BLaER1 treated with 17β-estradiol and CSF1 and Interleukin-3, amounts not matched to agents 10 nM and 100 nM (cell line): Measurements from ENCODE around the gene LMTK3.

Source experiments
- H3K27ac ChIP-seq, 11 experiments: shearing (Covaris generic); formaldehyde crosslinking; 2 replicates each; pipeline ENCODE4 v1.8.1; 2022
- H3K27me3 ChIP-seq, 11 experiments: shearing (Covaris generic); formaldehyde crosslinking; 2 replicates each; pipeline ENCODE4 v1.8.1; 2022
- H3K36me3 ChIP-seq, 11 experiments: shearing (Covaris generic); formaldehyde crosslinking; 2 replicates each; pipeline ENCODE4 v1.8.1; 2022
- H3K4me1 ChIP-seq, 10 experiments: shearing (Covaris generic); formaldehyde crosslinking; 2 replicates each; pipeline ENCODE4 v1.8.1; 2022
- H3K4me2 ChIP-seq, 11 experiments: shearing (Covaris generic); formaldehyde crosslinking; 2 replicates each; pipeline ENCODE4 v1.8.1; 2022
- H3K4me3 ChIP-seq, 10 experiments: shearing (Covaris generic); formaldehyde crosslinking; 2 replicates each; pipeline ENCODE4 v1.8.1; 2022
- H3K9ac ChIP-seq, 11 experiments: shearing (Covaris generic); formaldehyde crosslinking; 2 replicates each; pipeline ENCODE4 v1.8.1; 2022
- H3K9me3 ChIP-seq, 11 experiments: shearing (Covaris generic); formaldehyde crosslinking; replicated peaks in 1 of 11; 2 replicates each; pipeline ENCODE4 v1.8.1; 2022
- H4K20me1 ChIP-seq, 11 experiments: shearing (Covaris generic); formaldehyde crosslinking; 2 replicates each; pipeline ENCODE4 v1.8.1; 2022
- Cebpa-rat ChIP-seq, 11 experiments: shearing (Covaris generic); IDR thresholded peaks; 2 replicates each; pipeline ENCODE4 v1.8.1; 2022

LMTK3 gene

GRCh38 chr19:48511800-48512503, at the start of gene LMTK3:
Gene LMTK3 (minus strand): TSS chr19:48511835. CDS start chr19:48511576, 259 bp downstream.
- Histone ChIP-seq H3K9me3 (no peaks in the 10 kb centered on the region), H3K4me1 (peaks cover 5 to 46% (median 39%) of the 10 kb centered on the region in 10 experiments; a peak in 17 of 20 replicates), H3K27me3 (peaks cover 3 to 21% (median 11%) of the 10 kb centered on the region in 11 experiments; a peak in 13 of 22 replicates), H3K36me3 (no peaks in the 10 kb centered on the region), H3K27ac (no peak within 1 kb of the TSS), H3K4me3 (peak within 1 kb of the TSS; percentile 28 to 66 (median 48); a peak in 19 of 20 replicates), H3K9ac (peak within 1 kb of the TSS in 6 of 11 experiments; percentile 43 to 66 (median 56); a peak in 10 of 22 replicates), H4K20me1 (no peaks in the 10 kb centered on the region), H3K4me2 (peak within 1 kb of the TSS; percentile 84 to 98 (median 92))
- TF ChIP-seq Cebpa-rat (IDR thresholded peaks at IDR 0.05): no peak

- Histone ChIP-seq H4K20me1 (no peaks in the 10 kb centered on the region), H3K4me2 (no peak overlapping the region), H3K27me3 (peaks cover 0 to 12% (median 4%) of the 10 kb centered on the region in 11 experiments; a peak in 6 of 22 replicates), H3K9me3 (no peaks in the 10 kb centered on the region), H3K36me3 (no peaks in the 10 kb centered on the region), H3K4me1 (peaks cover 0 to 34% (median 24%) of the 10 kb centered on the region in 10 experiments; a peak in 16 of 20 replicates), H3K27ac (no peak overlapping the region), H3K9ac (no peak overlapping the region), H3K4me3 (no peak overlapping the region)
- no peak for TF ChIP-seq Cebpa-rat (IDR thresholded peaks at IDR 0.05)
Observed at GRCh38 chr19:48561412-48561811, 49.8 kb upstream of the LMTK3 start.

GRCh38 chr19:48560095-48560530, 48.5 kb upstream of the LMTK3 start:
- Histone ChIP-seq H3K4me2 (no peak overlapping the region), H3K4me3 (no peak overlapping the region), H3K27me3 (peaks cover 0 to 12% (median 4%) of the 10 kb centered on the region in 11 experiments; a peak in 6 of 22 replicates), H3K27ac (no peak overlapping the region), H3K4me1 (peaks cover 0 to 34% (median 24%) of the 10 kb centered on the region in 10 experiments; a peak in 16 of 20 replicates), H4K20me1 (no peaks in the 10 kb centered on the region), H3K36me3 (no peaks in the 10 kb centered on the region), H3K9ac (no peak overlapping the region), H3K9me3 (no peaks in the 10 kb centered on the region)
- no peak for TF ChIP-seq Cebpa-rat (IDR thresholded peaks at IDR 0.05)

GRCh38 chr19:48558018-48558684, 46.5 kb upstream of the LMTK3 start:
- H3K4me2 ChIP-seq: peak overlapping the region; percentile 13 to 79 (median 61); a peak in 21 of 22 replicates
- peaks cover 0 to 20% (median 12%) of the 10 kb centered on the region in 10 experiments; a peak in 15 of 20 replicates for H3K4me1 ChIP-seq
- no peaks in the 10 kb centered on the region for H3K36me3 ChIP-seq
- H4K20me1 ChIP-seq: no peaks in the 10 kb centered on the region
- H3K9me3 ChIP-seq: no peaks in the 10 kb centered on the region
- no peak for TF ChIP-seq Cebpa-rat (IDR thresholded peaks at IDR 0.05)
- H3K9ac ChIP-seq: peak overlapping the region in 9 of 11 experiments; percentile 1 to 65 (median 43); a peak in 11 of 22 replicates
- H3K27ac ChIP-seq: peak overlapping the region in 5 of 11 experiments; percentile 24 to 58 (median 35); a peak in 9 of 22 replicates
- H3K4me3 ChIP-seq: peak overlapping the region in 4 of 10 experiments; percentile 18 to 35 (median 20); a peak in 3 of 20 replicates
- H3K27me3 ChIP-seq: peaks cover 0 to 12% (median 4%) of the 10 kb centered on the region in 11 experiments; a peak in 6 of 22 replicates

GRCh38 chr19:48556825-48557224, 45.2 kb upstream of the LMTK3 start:
- Histone ChIP-seq H3K4me1 (peaks cover 0 to 17% (median 10%) of the 10 kb centered on the region in 10 experiments; a peak in 13 of 20 replicates), H3K27ac (no peak overlapping the region), H4K20me1 (no peaks in the 10 kb centered on the region), H3K36me3 (no peaks in the 10 kb centered on the region), H3K9ac (no peak overlapping the region), H3K4me3 (no peak overlapping the region), H3K4me2 (no peak overlapping the region), H3K9me3 (no peaks in the 10 kb centered on the region), H3K27me3 (peaks cover 0 to 12% (median 4%) of the 10 kb centered on the region in 11 experiments; a peak in 6 of 22 replicates)
- no peak for TF ChIP-seq Cebpa-rat (IDR thresholded peaks at IDR 0.05)

- Histone ChIP-seq H4K20me1 (no peaks in the 10 kb centered on the region), H3K36me3 (no peaks in the 10 kb centered on the region), H3K4me1 (peaks cover 0 to 17% (median 10%) of the 10 kb centered on the region in 10 experiments; a peak in 13 of 20 replicates), H3K4me2 (no peak overlapping the region), H3K9me3 (no peaks in the 10 kb centered on the region), H3K27me3 (peaks cover 0 to 12% (median 4%) of the 10 kb centered on the region in 11 experiments; a peak in 6 of 22 replicates), H3K9ac (no peak overlapping the region), H3K27ac (no peak overlapping the region), H3K4me3 (no peak overlapping the region)
- no peak for TF ChIP-seq Cebpa-rat (IDR thresholded peaks at IDR 0.05)
Observed at GRCh38 chr19:48556163-48556562, 44.5 kb upstream of the LMTK3 start.

- Histone ChIP-seq H3K36me3 (no peaks in the 10 kb centered on the region), H3K9me3 (no peaks in the 10 kb centered on the region), H4K20me1 (no peaks in the 10 kb centered on the region), H3K9ac (no peak overlapping the region), H3K27ac (no peak overlapping the region), H3K27me3 (peaks cover 0 to 12% (median 4%) of the 10 kb centered on the region in 11 experiments; a peak in 6 of 22 replicates), H3K4me2 (0 out of 22 replicates have a peak overlapping the region, but pooled peaks of 1 of the 11 experiments have one; percentile 12), H3K4me1 (peaks cover 0 to 17% (median 10%) of the 10 kb centered on the region in 10 experiments; a peak in 13 of 20 replicates), H3K4me3 (no peak overlapping the region)
- no peak for TF ChIP-seq Cebpa-rat (IDR thresholded peaks at IDR 0.05)
Observed at GRCh38 chr19:48554385-48555091, 42.9 kb upstream of the LMTK3 start.

- no peak overlapping the region for H3K4me3 ChIP-seq
- H4K20me1 ChIP-seq: no peaks in the 10 kb centered on the region
- no peak for TF ChIP-seq Cebpa-rat (IDR thresholded peaks at IDR 0.05)
- peaks cover 0 to 10% (median 2%) of the 10 kb centered on the region in 11 experiments; a peak in 6 of 22 replicates for H3K27me3 ChIP-seq
- H3K36me3 ChIP-seq: no peaks in the 10 kb centered on the region
- peaks cover 0 to 17% (median 8%) of the 10 kb centered on the region in 10 experiments; a peak in 13 of 20 replicates for H3K4me1 ChIP-seq
- no peaks in the 10 kb centered on the region for H3K9me3 ChIP-seq
- no peak overlapping the region; a peak in 1 of 22 replicates for H3K9ac ChIP-seq
- H3K27ac ChIP-seq: no peak overlapping the region
- H3K4me2 ChIP-seq: 0 out of 22 replicates have a peak overlapping the region, but pooled peaks of 1 of the 11 experiments have one; percentile 12
Observed at GRCh38 chr19:48553676-48554384, 42.2 kb upstream of the LMTK3 start.
